HepG2 (cell line): ENCODE data around the gene HIGD1A. TPM values are rescaled to one million over a fixed set of nuclear protein-coding genes. Genes with fewer than 3 reads are reported as not detected.

Source experiments
- CBX2 ChIP-seq, 2 experiments: fragments of 200-600 bp in 1 of 2; sonication (generic); formaldehyde crosslinking in 1 of 2; IDR thresholded peaks; 2 replicates each; pipeline versions ENCODE4 v1.7.0 to v1.8.1; 2018 to 2022; ENCODE audit warnings: low read depth in 2 of 2, low read length in 1 of 2, mild to moderate bottlenecking in 1 of 2, missing genetic modification reagents in 1 of 2
- HOXA3 ChIP-seq: sonication (generic); formaldehyde crosslinking; IDR thresholded peaks from 2 replicates; pipeline ENCODE4 v1.5.0; 2020; ENCODE audit warnings: missing genetic modification reagents
- KAT2B ChIP-seq: fragments of 150-350 bp; IDR thresholded peaks from 2 replicates; pipeline ENCODE4 v1.6.1; 2014; ENCODE audit warnings: low read depth, low read length, borderline replicate concordance
- KDM6A ChIP-seq: IDR thresholded peaks from 2 replicates; pipeline ENCODE4 v1.6.1; 2016; ENCODE audit warnings: low read depth
- MAZ ChIP-seq, 2 experiments: sonication (generic) in 1 of 2; formaldehyde crosslinking in 1 of 2; IDR thresholded peaks; 2 replicates each; pipeline versions ENCODE4 v1.5.0 to v1.6.1; 2012 to 2020; ENCODE audit warnings: low read depth in 2 of 2, mild to moderate bottlenecking in 2 of 2, borderline replicate concordance in 1 of 2, improper control_type of control experiment in 1 of 2, low read length in 1 of 2, missing genetic modification reagents in 1 of 2, moderate library complexity in 1 of 2
- MEIS2 ChIP-seq: sonication (generic); formaldehyde crosslinking; IDR thresholded peaks from 2 replicates; pipeline ENCODE4 v1.9.0; 2021; ENCODE audit warnings: mild to moderate bottlenecking, missing genetic modification reagents
- NCOA2 ChIP-seq: sonication (generic); formaldehyde crosslinking; IDR thresholded peaks from 2 replicates; pipeline ENCODE4 v1.8.0; 2022; ENCODE audit warnings: inconsistent platforms
- TMF1 ChIP-seq: sonication (generic); formaldehyde crosslinking; IDR thresholded peaks from 2 replicates; pipeline ENCODE4 v1.8.1; 2022; ENCODE audit warnings: low read depth, missing genetic modification reagents
- ZBTB46 ChIP-seq: sonication (generic); formaldehyde crosslinking; IDR thresholded peaks from 2 replicates; pipeline ENCODE4 v1.4.0; 2020; ENCODE audit warnings: mild to moderate bottlenecking, missing genetic modification reagents, borderline replicate concordance
- ZNF510 ChIP-seq: sonication (generic); formaldehyde crosslinking; IDR thresholded peaks from 2 replicates; pipeline ENCODE4 v1.4.0; 2020; ENCODE audit warnings: low read depth, mild to moderate bottlenecking, missing genetic modification reagents
- ZNF598 ChIP-seq: sonication (generic); formaldehyde crosslinking; IDR thresholded peaks from 2 replicates; pipeline ENCODE4 v1.5.1; 2020; ENCODE audit warnings: mild to moderate bottlenecking, missing genetic modification reagents, borderline replicate concordance
- polyA plus RNA-seq, 8 experiments: library from polyadenylated mRNA; depleted of rRNA in 3 of 8; stranded (reverse) in 7 of 8; unstranded in 1 of 8; fragments of >200 nt; fragmentation: Illumina TruSeq in 4 of 8; extraction: Trizol in 4 of 8; gene quantifications; 2 replicates each; pipeline versions ENCODE4 v1.2.1 to v1.2.3, GENCODE V29; 2011 to 2016; ENCODE audit warnings: low read depth in 4 of 8, missing spikeins in 1 of 8, mixed read lengths in 1 of 8; ENCODE audit not compliant: insufficient read depth in 1 of 8
- total RNA-seq, 5 experiments: library from RNA; depleted of rRNA; stranded (reverse); fragments of >200 nt; fragmentation: Illumina TruSeq; extraction: Trizol; gene quantifications; 2 replicates each; pipeline ENCODE4 v1.2.3, GENCODE V29; 2016; ENCODE audit warnings: low read depth in 1 of 5
- TF ChIP-seq, protein P1 (sequence below): sonication (generic); formaldehyde crosslinking; IDR thresholded peaks from 2 replicates; pipeline ENCODE4 v1.4.0; 2020; ENCODE audit warnings: missing genetic modification reagents, mild to moderate bottlenecking, borderline replicate concordance
- TF ChIP-seq, protein P2 (sequence below), 2 experiments: fragments of 450-650 bp in 1 of 2; sonication (generic) in 1 of 2; formaldehyde crosslinking in 1 of 2; IDR thresholded peaks; 2 replicates each; pipeline versions ENCODE4 v1.6.1 to v1.8.0; 2016 to 2022; ENCODE audit warnings: antibody characterized with exemption in 1 of 2, mild to moderate bottlenecking in 1 of 2, missing genetic modification reagents in 1 of 2

HIGD1A gene
- total and polyA plus RNA-seq, 2 of the 13 experiments (the other 11 are each of a cell fraction or from before 2014, with no cell fraction given) = 222 to 253 TPM

GRCh38 chr3:42755681-42756578 is 48.4 kb downstream of the HIGD1A start (continued):
- TF ChIP-seq MAZ (IDR thresholded peaks at IDR 0.05; ENCODE audit: borderline replicate concordance, low read depth, low read length) (peak; percentile 30; the same call in 1 of the 2 replicates), MAZ (CRISPR knock-in tag; IDR thresholded peaks at IDR 0.05; ENCODE audit: low read depth) (0 out of 2 replicates have a peak, but pooled peaks have one; percentile 27), MEIS2 (CRISPR knock-in tag) (no peak), ZNF598 (no peak), ZBTB46 (CRISPR knock-in tag) (no peak), KDM6A (CRISPR knock-in tag) (peak; percentile 84), CBX2 (IDR thresholded peaks at IDR 0.05; ENCODE audit: low read depth, low read length) (no peak), CBX2 (CRISPR knock-in tag; IDR thresholded peaks at IDR 0.05; ENCODE audit: low read depth) (no peak), HOXA3 (CRISPR knock-in tag) (peak; percentile 68; the same call in 1 of the 2 replicates), TMF1 (CRISPR knock-in tag) (no peak), NCOA2 (CRISPR knock-in tag) (peak; percentile 76), KAT2B (no peak), ZNF510 (CRISPR knock-in tag) (no peak)
- TF ChIP-seq, protein P1, sequence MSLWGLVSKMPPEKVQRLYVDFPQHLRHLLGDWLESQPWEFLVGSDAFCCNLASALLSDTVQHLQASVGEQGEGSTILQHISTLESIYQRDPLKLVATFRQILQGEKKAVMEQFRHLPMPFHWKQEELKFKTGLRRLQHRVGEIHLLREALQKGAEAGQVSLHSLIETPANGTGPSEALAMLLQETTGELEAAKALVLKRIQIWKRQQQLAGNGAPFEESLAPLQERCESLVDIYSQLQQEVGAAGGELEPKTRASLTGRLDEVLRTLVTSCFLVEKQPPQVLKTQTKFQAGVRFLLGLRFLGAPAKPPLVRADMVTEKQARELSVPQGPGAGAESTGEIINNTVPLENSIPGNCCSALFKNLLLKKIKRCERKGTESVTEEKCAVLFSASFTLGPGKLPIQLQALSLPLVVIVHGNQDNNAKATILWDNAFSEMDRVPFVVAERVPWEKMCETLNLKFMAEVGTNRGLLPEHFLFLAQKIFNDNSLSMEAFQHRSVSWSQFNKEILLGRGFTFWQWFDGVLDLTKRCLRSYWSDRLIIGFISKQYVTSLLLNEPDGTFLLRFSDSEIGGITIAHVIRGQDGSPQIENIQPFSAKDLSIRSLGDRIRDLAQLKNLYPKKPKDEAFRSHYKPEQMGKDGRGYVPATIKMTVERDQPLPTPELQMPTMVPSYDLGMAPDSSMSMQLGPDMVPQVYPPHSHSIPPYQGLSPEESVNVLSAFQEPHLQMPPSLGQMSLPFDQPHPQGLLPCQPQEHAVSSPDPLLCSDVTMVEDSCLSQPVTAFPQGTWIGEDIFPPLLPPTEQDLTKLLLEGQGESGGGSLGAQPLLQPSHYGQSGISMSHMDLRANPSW (CRISPR knock-in tag) = peak; percentile 81; the same call in 1 of the 2 replicates
- TF ChIP-seq, protein P2, sequence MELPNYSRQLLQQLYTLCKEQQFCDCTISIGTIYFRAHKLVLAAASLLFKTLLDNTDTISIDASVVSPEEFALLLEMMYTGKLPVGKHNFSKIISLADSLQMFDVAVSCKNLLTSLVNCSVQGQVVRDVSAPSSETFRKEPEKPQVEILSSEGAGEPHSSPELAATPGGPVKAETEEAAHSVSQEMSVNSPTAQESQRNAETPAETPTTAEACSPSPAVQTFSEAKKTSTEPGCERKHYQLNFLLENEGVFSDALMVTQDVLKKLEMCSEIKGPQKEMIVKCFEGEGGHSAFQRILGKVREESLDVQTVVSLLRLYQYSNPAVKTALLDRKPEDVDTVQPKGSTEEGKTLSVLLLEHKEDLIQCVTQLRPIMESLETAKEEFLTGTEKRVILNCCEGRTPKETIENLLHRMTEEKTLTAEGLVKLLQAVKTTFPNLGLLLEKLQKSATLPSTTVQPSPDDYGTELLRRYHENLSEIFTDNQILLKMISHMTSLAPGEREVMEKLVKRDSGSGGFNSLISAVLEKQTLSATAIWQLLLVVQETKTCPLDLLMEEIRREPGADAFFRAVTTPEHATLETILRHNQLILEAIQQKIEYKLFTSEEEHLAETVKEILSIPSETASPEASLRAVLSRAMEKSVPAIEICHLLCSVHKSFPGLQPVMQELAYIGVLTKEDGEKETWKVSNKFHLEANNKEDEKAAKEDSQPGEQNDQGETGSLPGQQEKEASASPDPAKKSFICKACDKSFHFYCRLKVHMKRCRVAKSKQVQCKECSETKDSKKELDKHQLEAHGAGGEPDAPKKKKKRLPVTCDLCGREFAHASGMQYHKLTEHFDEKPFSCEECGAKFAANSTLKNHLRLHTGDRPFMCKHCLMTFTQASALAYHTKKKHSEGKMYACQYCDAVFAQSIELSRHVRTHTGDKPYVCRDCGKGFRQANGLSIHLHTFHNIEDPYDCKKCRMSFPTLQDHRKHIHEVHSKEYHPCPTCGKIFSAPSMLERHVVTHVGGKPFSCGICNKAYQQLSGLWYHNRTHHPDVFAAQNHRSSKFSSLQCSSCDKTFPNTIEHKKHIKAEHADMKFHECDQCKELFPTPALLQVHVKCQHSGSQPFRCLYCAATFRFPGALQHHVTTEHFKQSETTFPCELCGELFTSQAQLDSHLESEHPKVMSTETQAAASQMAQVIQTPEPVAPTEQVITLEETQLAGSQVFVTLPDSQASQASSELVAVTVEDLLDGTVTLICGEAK (IDR thresholded peaks at IDR 0.05) = no peak
- TF ChIP-seq, protein P2 (CRISPR knock-in tag; IDR thresholded peaks at IDR 0.05) = no peak; the same call in 1 of the 2 replicates
